Measurements from ENCODE around the gene LILRA6.
A peak's percentile ranks its signal among the peaks of the same experiment; 100 is the strongest.
"Not testable (repeated sequence)": the region's sequence is repeated elsewhere in the genome, so short reads cannot be mapped to it uniquely, and the experiment has no call there.

The LILRA6 gene

DNA sequence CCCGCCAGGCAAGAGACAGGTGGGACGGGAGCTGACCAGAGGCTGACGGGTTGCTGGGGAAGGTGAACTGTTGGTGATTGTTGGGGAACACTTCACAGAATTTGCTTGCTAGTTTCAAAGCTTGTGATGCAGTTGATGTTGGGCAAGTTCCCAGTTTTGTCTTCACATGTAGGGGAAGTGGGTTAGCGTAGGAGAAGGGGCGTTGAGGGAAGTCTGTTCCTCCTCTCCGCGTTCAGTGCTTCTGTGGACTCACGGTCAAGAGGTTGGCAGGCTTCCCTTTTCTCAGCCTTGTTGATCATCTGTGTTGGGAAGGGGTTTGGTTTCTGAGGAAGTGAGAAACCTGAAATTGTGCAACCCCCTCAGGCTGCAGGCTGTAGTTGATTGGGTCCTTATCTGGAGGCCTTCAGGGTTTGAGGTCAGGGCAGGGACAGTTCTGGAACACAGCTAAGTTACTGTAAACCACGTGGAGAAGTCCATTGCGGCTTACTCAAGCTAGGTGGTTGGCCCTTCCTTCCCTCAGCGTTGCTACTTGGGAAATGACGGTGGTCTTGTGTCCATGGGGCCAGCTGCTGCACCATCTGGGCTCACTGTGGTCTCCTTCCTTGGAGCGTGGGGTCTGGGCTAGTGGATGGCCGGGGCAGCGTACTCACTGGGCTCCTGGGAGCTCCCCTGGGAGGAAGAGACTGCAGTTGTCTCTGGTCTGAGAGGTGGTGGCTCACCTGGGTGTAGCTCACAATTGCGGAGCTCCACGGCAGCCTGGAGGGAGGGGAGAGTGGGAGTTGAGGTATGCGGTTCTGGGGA is 34.4 kb downstream of the LILRA6 start:
- DNase-seq (ENCODE audit: low read depth): no peak

DNA sequence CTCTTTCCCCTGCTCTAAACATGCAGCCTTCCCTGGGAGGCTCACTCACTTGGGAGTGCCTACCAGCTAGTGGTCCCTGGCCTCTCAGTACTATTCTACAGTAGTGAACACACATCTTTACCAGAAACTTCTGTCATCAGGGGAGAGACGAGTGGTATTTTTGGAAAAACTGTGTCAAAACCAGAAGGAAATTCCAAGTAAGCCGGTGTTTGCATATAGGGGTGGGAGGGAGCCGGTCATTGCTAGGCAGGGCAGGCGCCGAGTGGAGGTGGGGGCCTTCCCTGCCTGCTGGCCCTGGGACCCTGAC is 35.0 kb downstream of the LILRA6 start:
- no peak for DNase-seq (ENCODE audit: low read depth)

DNA sequence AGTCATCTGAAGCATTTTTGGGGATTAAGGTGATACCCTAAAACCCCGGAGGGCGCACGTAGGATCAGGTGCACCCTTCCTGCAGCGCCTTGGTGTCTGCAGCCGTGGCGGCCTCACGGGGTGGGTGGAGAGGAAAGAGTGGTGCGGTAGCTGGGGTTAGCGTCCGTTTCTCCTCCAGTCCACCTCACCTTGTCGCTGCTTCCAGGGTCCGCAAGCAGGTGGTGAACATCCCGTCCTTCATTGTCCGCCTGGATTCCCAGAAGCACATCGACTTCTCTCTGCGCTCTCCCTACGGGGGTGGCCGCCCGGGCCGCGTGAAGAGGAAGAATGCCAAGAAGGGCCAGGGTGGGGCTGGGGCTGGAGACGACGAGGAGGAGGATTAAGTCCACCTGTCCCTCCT is 35.4 kb downstream of the LILRA6 start:
- not testable (repeated sequence) for DNase-seq (ENCODE audit: low read depth)

DNA sequence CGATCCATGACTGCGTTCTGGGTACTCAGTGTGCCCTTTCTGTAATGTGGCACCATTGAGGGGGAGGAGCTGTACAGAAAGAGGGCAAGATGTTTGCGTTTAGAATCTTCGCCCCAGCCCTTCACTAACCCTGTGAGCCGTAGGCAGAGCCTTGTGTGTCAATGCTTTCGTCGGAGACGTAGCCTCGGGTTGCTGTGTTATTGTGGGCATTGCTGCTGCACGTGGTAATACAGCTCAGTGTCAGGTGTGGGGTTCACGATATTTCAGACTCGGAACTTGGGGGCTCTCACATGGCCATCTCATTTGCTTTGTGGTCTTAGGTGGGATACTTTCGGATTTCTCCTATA is 35.8 kb downstream of the LILRA6 start:
- DNase-seq (ENCODE audit: low read depth): no peak

DNA sequence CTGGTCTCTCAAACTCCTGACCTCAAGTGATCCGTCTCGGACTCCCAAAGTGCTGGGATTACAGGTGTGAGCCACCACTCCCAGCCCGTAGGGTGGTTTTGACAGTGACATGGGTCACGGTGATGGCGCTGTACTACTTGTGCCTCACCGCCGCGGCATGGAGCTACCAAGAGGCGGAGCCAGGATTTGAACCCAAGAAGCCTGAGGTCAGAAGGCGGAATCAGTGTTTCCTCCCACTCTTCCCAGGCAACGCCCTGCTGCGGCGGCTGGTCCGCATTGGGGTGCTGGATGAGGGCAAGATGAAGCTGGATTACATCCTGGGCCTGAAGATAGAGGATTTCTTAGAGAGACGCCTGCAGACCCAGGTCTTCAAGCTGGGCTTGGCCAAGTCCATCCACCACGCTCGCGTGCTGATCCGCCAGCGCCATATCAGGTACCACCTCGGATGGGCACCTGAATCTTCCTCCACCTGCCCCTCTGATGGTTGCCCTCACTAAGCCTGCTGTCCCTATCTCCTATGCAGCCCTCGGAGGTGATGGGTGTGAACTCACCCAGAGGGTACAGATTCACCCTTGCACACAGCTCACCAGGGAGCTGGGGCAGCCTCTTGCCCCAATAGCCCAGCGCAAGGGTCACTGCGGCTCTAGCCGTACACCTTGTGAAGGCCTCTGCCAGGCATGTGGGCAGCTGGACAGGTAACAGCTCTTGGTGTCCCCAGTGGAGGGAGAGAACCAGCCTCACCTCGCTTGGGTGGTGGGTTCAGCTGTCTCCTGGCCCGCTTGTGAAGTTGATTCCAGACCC is 36.4 kb downstream of the LILRA6 start:
- DNase-seq (ENCODE audit: low read depth): no peak

DNA sequence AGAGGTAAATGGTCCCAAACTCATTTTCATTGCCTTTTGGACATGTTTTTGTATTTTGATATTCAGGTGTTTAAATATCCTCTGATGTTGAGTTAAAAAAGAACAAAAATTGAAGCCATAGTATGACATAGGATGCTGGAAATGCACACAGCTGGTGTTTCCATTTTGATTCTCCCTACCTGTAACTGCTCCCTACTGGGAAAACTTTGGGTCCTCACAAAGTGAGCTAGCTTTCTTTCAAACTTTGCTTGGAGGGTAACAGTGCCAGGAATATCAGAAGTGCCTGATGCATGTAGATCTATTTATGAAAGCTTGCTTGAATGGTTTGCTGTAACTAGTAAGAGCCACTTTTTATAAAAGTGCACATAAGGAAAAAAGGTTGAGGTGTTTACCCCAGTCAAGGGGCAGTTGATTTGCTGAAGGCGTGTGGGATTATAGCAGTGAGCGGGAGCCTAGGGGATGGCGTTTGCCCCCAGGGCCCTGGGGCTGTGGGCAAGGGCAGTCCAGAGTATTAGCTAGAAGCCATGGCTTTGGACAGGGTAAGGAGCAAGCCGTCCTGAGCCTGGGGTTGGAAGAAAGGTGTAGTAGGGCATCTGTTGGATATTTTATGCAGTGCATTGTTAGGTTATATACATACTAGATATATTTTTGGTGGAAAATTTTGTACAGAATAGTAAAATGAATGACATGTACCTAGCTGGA is 37.7 kb downstream of the LILRA6 start:
- no peak for DNase-seq (ENCODE audit: low read depth)

DNA sequence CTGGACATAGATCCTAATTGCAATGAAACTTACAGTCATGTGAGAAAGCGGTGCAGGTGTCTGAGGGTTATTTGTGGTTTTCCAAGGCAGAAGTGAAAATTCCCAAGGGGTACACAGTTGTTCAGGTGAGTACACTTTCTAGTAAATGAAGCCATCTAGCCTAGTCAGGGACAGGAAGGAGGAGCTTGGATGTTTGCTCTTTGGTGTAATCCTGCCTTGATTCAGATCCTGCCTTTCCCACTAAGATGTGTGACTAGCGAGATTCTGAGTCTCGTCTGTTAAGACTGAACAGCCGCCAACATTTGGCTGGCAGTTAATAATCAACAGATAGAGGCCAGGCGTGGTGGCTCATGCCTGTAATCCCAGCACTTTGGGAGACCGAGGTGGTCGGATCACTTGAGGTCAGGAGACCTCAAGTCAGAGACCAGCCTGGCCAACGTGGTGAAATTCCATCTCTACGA is 39.4 kb downstream of the LILRA6 start:
- no peak for DNase-seq (ENCODE audit: low read depth)

DNA sequence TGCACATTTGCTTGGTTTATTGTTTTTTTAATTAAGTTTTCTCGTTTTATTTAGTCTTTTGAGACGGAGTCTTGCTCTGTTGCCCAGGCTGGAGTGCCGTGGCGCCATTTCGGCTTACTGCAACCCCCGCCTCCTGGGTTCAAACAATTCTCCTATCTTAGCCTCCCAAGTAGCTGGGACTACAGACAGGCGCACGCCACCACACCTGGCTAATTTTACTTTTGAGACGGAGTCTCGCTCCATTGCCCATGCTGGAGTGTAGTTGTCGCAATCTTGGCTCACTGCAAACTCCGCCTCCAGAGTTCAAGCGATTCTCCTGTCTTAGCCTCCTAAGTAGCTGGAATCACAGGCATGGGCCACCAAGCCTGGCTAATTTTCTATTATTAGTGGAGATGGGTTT is 40.6 kb downstream of the LILRA6 start:
- no peak for DNase-seq (ENCODE audit: low read depth)

DNA sequence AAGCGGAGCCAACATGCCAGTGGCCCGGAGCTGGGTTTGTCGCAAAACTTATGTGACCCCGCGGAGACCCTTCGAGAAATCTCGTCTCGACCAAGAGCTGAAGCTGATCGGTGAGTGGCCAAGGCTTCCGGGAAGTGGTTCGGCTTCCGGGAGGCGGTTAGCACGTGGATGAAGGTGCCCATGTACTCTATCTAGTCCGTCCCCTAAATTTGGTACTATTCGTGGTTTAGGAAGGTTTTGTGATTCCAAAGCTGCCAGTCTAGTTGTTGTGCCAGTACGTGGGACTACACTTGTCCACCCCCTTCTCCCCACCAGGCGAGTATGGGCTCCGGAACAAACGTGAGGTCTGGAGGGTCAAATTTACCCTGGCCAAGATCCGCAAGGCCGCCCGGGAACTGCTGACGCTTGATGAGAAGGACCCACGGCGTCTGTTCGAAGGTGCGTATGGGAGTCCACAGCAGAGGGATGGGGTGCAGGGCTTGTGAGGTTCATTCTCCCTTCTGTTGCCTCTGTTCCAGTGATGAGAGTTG is 41.4 kb downstream of the LILRA6 start:
- DNase-seq (ENCODE audit: low read depth): no peak

DNA sequence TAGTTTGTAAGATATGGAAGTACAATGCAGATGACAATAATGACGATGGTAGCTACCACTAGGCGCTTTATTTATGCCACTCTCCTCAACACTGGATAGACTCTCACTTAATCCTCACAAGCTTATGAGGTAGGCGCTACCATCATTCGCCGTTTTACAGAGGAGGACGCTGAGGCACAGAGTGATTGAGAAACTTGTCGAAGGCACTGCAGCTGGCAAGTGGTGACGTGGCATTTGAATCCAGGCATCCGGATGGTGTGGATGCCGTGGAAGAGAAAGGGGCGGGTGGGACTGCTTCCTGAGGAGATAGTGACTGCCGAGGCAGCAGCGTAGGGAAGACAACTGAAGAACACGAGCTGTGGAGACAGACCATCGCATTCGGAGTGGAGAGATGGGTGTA is 43.2 kb downstream of the LILRA6 start:
- DNase-seq (ENCODE audit: low read depth): no peak

DNA sequence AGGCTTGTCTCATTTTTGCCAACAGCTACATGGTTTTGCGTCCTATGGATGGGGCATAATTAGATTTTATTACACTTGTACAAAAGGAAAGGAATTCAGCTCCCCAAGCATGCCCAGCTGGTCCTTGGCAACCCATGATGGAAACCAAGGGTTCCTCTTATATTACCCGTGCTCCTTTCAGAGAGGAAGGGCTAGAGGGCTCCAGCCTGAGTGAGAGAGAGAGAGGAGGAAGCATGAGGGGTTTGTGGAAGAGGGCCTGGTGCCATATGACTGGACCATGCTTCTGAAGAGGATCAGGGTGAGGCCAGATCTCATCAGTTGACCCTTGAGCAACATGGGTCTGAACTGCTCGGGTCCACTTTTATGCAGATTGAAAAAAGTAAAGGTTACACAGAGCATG is 45.5 kb downstream of the LILRA6 start:
- no peak for DNase-seq (ENCODE audit: low read depth)

DNA sequence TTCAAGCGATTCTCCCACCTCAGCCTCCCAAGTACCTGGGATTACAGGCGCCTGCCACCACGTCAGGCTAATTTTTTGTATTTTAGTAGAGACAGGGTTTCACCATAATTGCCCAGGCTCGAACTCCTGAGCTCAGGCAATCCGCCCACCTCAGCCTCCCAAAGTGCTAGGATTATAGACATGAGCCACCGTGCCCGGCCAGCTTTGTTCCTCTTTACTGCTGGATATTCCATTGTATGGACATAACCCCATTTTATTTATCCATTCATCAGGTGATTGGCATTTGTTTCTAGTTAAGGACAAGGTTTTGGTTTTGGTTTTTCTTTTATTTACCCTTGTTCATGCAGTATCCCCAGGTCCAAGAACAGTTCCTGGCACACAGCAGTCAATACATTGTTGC is 46.1 kb downstream of the LILRA6 start:
- no peak for DNase-seq (ENCODE audit: low read depth)

DNA sequence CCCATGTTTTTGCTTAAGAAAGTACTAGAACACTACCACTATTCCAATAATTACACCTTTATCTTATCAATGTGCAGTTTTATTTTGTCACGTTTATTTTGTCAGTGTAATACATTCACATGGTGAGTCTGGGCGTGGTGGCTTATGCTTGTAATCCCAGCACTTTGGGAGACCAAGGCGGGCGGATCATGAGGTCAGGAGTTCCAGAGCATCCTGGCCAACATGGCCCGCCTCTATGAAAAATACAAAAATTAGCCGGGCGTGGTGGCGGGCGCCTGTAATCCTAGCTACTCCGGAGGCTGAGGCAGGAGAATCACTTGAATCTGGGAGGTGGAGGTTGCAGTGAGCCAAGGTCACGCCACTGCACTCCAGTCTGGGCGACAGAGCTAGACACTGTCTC is 48.1 kb downstream of the LILRA6 start:
- DNase-seq (ENCODE audit: low read depth): not testable (repeated sequence)

DNA sequence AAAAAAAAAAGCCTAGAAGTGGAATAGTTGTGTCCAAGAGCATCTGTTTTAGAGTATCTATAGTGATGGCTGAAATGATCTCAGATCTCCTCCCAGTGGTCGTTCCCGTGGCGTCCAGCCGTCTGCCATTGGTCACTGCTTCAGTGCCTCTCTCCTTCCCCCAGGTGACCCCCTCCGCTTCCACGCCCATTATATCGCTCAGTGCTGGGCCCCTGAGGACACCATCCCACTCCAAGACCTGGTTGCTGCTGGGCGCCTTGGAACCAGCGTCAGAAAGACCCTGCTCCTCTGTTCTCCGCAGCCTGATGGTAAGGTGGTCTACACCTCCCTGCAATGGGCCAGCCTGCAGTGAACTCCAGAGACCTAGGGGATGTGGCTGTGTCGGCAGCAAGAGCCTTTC is 49.6 kb downstream of the LILRA6 start:
- DNase-seq (ENCODE audit: low read depth): no peak

DNA sequence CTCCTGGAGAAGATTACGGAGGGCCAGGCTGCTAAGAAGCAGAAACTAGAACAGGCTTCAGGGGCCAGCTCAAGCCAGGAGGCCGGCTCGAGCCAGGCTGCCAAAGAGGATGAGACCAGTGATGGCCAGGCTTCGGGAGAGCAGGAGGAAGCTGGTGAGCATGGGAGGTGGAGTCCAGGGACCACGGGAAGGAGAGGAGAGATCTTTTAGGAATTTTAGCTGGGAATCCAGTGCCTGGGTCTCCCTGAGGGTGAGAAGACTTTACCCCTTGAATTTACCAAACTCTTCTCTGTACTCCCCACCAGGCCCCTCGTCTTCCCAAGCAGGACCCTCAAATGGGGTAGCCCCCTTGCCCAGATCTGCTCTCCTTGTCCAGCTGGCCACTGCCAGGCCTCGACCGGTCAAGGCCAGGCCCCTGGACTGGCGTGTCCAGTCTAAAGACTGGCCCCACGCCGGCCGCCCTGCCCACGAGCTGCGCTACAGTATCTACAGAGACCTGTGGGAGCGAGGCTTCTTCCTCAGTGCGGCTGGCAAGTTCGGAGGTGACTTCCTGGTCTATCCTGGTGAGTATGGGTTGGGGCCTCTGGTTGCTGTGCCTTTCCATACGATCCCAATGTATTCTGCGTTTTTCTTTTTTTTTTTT is 50.7 kb downstream of the LILRA6 start:
- no peak for DNase-seq (ENCODE audit: low read depth)

DNA sequence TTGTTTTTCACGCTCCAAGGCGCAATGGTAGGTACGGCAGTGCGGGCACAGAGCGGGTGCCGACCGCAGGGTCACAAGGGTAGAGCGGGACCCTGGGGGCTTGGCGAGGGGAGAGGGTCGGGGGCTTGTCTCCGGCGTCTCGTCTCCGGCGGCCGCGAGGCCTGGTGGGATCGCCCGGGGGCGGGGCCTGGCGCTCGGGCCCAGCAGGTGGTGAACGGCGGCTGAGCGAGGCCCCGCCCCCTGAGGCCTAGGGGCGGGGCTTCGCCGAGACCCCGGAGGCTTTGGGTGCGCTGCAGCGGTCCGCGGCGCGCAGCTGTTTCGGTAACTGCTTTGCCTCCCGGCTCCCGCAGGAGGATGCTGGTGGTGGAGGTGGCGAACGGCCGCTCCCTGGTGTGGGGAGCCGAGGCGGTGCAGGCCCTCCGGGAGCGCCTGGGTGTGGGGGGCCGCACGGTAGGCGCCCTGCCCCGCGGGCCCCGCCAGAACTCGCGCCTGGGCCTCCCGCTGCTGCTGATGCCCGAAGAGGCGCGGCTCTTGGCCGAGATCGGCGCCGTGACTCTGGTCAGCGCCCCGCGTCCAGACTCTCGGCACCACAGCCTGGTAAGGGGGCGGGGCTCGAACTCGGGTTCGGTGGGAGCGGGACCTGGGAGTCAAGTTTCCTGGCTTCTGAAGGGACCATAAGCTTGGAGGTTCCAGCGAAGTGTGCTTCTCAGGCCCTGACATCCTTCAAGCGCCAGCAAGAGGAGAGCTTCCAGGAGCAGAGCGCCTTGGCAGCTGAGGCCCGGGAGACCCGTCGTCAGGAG is 51.4 kb downstream of the LILRA6 start, which contains the start of gene TSEN34:
TSEN34 (plus strand) TSS at position 298 of the 800 bp plus-strand sequence; CDS start at position 355, 57 bp downstream.
- peak; percentile 81 for DNase-seq (ENCODE audit: low read depth)

DNA sequence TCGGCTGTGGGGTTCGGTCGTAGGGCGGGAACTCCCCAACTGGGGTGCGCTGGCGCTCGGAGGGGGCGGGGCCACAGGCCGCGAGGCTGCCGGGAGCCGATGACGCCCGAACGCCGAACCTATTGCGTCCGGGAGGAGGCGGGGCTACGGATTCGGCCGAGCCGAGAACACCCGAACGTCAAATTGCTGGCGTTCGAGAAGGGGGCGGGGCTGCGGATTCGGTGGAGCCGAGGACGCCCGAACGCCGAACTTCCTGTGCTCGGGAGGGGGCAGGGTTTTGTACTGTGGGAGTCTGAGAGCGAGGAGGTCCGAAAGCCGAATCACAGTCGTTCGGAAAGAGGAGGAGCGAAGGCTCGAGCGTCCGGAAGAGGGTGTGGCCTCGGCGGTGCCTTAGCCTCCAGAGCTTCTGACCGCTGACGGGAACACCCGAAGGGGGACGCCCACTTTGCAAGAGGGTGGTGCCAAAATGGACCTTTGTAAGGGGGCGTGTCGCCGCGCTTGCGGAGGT is 52.0 kb downstream of the LILRA6 start:
- peak; percentile 100 for DNase-seq (ENCODE audit: low read depth)

DNA sequence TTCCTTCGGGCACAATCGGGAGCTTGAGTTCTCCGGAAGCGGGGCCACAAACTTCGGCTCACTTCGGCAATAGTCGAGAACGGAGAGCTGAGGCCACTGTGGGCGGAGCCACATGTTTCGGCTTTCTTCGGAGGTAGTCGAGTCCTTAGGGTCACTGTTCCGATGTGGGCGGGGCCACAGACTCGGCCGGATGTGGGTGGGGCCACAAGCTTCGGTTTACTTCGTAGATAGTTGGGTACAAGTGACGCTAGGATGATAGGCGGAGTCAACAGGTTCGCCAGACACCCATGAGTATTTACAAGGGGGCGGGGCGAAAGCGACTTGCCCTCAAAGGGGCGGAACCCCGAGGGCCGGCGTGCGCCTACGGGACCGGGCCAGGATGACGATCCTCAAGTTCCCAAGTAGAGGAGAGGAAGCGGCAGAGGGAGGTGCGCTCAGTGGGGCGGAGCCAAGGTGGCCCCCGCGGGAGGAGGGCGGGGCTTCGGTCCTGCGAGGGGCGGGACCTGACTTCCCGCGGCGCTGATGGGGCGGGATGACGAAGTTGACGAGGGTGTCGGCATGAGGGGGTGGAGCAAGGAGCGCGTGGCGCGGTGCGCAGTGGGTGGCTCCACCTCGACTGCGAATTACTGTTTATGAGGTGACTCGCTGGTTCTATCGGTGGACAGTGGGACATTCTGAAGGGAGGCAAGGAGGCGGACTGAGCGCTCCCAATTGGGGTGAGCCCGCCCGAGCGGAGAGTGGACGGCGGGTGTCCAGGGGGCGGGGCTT is 52.7 kb downstream of the LILRA6 start:
- peak; percentile 100 for DNase-seq (ENCODE audit: low read depth)

DNA sequence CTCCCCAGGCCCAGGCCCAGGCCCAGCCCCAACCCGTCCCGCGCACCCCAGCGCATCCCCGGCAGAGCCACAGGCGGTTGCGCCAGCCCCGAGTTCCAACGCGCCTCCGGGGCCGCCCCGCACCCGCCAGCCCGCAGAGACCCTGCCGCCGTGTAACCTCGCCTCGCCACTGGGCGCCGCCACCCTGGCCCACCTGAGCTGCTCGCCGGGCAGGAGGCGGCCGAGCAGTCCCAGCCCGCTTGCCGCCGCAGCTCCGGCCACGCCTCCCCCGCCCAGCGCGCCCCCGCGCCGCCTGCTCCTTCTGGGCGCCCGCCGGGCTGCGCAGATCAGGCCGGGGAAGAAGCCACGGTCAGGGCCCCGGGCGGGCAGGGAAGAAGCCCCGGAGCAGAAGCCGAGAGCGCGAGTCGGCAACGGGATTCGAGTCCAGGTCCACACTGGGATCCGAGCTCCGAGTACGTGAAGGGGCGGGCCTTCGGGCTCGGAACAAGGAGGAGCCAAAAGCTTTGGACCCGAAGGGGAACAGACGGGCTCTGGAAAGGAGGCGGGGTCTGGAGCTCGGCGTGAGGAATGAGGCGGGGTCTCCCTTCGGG is 53.4 kb downstream of the LILRA6 start, which contains the start of gene MBOAT7:
MBOAT7 (minus strand) TSS at position 436 of the 590 bp plus-strand sequence. CDS start 1,072 bp downstream, outside the sequence.
- no peak for DNase-seq (ENCODE audit: low read depth)
